SU-DHL-6 (cell line): ENCODE data around the gene CLBA1.

ENCODE experiments used
- H2AFZ ChIP-seq: fragments of 200-600 bp; sonication (generic); 2 replicates; pipeline ENCODE4 v1.6.1; 2014; ENCODE audit warnings: low read depth, mild to moderate bottlenecking, moderate library complexity, mixed read lengths, antibody characterized with exemption, low read length; ENCODE audit not compliant: severe bottlenecking
- H3F3A ChIP-seq: fragments of 200-600 bp; shearing (Covaris generic); 2 replicates; pipeline ENCODE4 v1.6.0; 2016; ENCODE audit warnings: antibody characterized with exemption, mild to moderate bottlenecking; ENCODE audit not compliant: insufficient read depth
- H3K27ac ChIP-seq: fragments of 200-600 bp; sonication (generic); 2 replicates; pipeline ENCODE4 v1.5.1; 2016; ENCODE audit warnings: low read depth, mild to moderate bottlenecking, low read length, moderate library complexity, mixed read lengths
- H3K27me3 ChIP-seq: fragments of 200-600 bp; sonication (generic), shearing (Covaris generic); 2 replicates; pipeline ENCODE4 v1.6.0; 2014; ENCODE audit warnings: mild to moderate bottlenecking, low read length
- H3K36me3 ChIP-seq: fragments of 200-600 bp; sonication (generic); 2 replicates; pipeline ENCODE4 v1.6.1; 2014; ENCODE audit warnings: mild to moderate bottlenecking, low read length, mixed read lengths
- H3K4me2 ChIP-seq: fragments of 300-600, 200-600 bp; shearing (Covaris generic), sonication (generic); 2 replicates; pipeline ENCODE4 v1.6.0; 2014; ENCODE audit warnings: low read length, low read depth, mild to moderate bottlenecking; ENCODE audit not compliant: poor library complexity, severe bottlenecking
- H3K4me3 ChIP-seq: fragments of 200-600 bp; sonication (generic); 2 replicates; pipeline ENCODE4 v1.5.1; 2014; ENCODE audit warnings: antibody characterized with exemption, low read length, mild to moderate bottlenecking, mixed read lengths; ENCODE audit not compliant: insufficient read depth, poor library complexity, severe bottlenecking
- H3K79me2 ChIP-seq: fragments of 200-600 bp; sonication (generic); 2 replicates; pipeline ENCODE4 v1.6.1; 2014; ENCODE audit warnings: mild to moderate bottlenecking, low read length, moderate library complexity; ENCODE audit not compliant: insufficient read depth
- H3K9ac ChIP-seq: fragments of 200-600 bp; sonication (generic); 2 replicates; pipeline ENCODE4 v1.7.0; 2014; ENCODE audit warnings: mild to moderate bottlenecking, low read length
- H3K9me2 ChIP-seq: fragments of 200-600 bp; sonication (generic); replicated peaks from 2 replicates; pipeline ENCODE4 v1.6.1; 2014; ENCODE audit warnings: low read length; ENCODE audit not compliant: insufficient read depth
- H3K9me3 ChIP-seq: fragments of 200-600 bp; sonication (generic); 2 replicates; pipeline ENCODE4 v1.6.1; 2014; ENCODE audit warnings: low read length, mixed read lengths; ENCODE audit not compliant: insufficient read depth
- H4K20me1 ChIP-seq: fragments of 200-600 bp; sonication (generic); 2 replicates; pipeline ENCODE4 v1.6.1; 2014; ENCODE audit warnings: low read depth, mild to moderate bottlenecking, antibody characterized with exemption, low read length, moderate library complexity, mixed read lengths
- EZH2phosphoT487 ChIP-seq: fragments of 200-600 bp; sonication (generic), shearing (Covaris generic); conservative IDR thresholded peaks from 2 replicates; pipeline ENCODE4 v1.6.1; 2018; ENCODE audit warnings: mild to moderate bottlenecking, antibody characterized with exemption, low read length, moderate library complexity, mixed read lengths
- TF ChIP-seq, protein P1 (sequence below): fragments of 200-600 bp; sonication (generic); IDR thresholded peaks from one replicate; pipeline ENCODE4 v1.5.1; 2017; ENCODE audit warnings: antibody characterized with exemption, mild to moderate bottlenecking, low read length, moderate library complexity; ENCODE audit not compliant: insufficient read depth, poor library complexity, severe bottlenecking

CLBA1 gene

GRCh38 chr14:104973135-104973384 is 12.5 kb upstream of the CLBA1 start:
- Histone ChIP-seq H3K79me2 (no peaks in the 10 kb centered on the region), H3K9me2 (no peaks in the 10 kb centered on the region), H3K4me3 (no peak overlapping the region), H2AFZ (no peak overlapping the region), H4K20me1 (no peaks in the 10 kb centered on the region), H3K36me3 (no peaks in the 10 kb centered on the region), H3K9ac (no peak overlapping the region), H3K27me3 (no peaks in the 10 kb centered on the region), H3K27ac (no peak overlapping the region), H3F3A (no peaks in the 10 kb centered on the region), H3K9me3 (no peaks in the 10 kb centered on the region), H3K4me2 (no peak overlapping the region)
- TF ChIP-seq, protein P1, sequence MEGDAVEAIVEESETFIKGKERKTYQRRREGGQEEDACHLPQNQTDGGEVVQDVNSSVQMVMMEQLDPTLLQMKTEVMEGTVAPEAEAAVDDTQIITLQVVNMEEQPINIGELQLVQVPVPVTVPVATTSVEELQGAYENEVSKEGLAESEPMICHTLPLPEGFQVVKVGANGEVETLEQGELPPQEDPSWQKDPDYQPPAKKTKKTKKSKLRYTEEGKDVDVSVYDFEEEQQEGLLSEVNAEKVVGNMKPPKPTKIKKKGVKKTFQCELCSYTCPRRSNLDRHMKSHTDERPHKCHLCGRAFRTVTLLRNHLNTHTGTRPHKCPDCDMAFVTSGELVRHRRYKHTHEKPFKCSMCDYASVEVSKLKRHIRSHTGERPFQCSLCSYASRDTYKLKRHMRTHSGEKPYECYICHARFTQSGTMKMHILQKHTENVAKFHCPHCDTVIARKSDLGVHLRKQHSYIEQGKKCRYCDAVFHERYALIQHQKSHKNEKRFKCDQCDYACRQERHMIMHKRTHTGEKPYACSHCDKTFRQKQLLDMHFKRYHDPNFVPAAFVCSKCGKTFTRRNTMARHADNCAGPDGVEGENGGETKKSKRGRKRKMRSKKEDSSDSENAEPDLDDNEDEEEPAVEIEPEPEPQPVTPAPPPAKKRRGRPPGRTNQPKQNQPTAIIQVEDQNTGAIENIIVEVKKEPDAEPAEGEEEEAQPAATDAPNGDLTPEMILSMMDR: no peak
- TF ChIP-seq EZH2phosphoT487: no peak

DNA sequence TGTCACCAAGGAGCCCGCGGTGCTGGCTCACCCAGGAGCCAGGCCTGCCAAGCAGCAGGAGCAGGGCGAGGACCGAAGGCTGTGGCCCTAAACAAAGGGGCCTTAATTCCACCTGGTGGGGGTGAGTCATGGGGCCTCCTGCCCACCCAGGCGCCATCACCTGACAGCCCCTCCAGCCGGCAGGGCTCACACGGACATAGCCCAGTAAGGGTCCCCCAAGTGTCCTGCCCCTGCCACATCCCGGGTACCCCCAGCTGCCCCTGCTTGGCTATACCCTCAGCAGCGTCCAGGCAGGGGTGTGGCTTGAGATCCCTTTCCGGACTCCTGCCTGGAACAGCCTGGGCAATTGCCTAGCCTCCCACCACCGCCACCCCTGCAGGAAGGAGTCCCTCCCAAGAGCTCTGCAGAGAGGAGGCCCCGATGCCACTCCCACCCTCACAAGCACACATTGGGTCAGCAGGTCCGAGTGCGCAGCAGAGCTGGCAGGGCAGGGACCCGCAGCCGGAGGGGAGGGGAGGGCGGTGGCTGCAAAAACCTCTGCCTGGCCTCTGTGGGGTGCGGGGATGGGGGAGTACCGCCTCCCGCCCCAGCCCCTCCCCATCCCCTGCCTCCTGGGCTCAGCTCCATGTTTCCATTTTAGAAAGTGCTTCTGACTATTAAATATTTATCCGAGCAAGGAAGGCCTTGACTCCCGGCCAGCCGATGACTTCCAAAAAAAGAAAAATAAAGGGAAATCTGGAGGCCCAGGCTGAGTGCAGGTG is 12.0 kb upstream of the CLBA1 start:
- Histone ChIP-seq H3K36me3 (no peaks in the 10 kb centered on the region), H3K4me2 (no peak overlapping the region), H3K9me3 (no peaks in the 10 kb centered on the region), H3F3A (no peaks in the 10 kb centered on the region), H3K9ac (no peak overlapping the region), H4K20me1 (no peaks in the 10 kb centered on the region), H2AFZ (no peak overlapping the region), H3K79me2 (no peaks in the 10 kb centered on the region), H3K27me3 (no peaks in the 10 kb centered on the region), H3K4me3 (no peak overlapping the region), H3K9me2 (no peaks in the 10 kb centered on the region), H3K27ac (no peak overlapping the region)
- no peak for TF ChIP-seq EZH2phosphoT487
- TF ChIP-seq, protein P1: no peak

- H3K9me3 ChIP-seq: no peaks in the 10 kb centered on the region
- no peaks in the 10 kb centered on the region for H4K20me1 ChIP-seq
- no peaks in the 10 kb centered on the region for H3K36me3 ChIP-seq
- no peaks in the 10 kb centered on the region for H3F3A ChIP-seq
- H3K4me3 ChIP-seq: no peak overlapping the region
- no peak overlapping the region for H3K9ac ChIP-seq
- no peak overlapping the region for H3K4me2 ChIP-seq
- no peak overlapping the region for H3K27ac ChIP-seq
- no peak for TF ChIP-seq EZH2phosphoT487
- TF ChIP-seq, protein P1: no peak
- H3K27me3 ChIP-seq: no peaks in the 10 kb centered on the region
- H2AFZ ChIP-seq: no peak overlapping the region
- no peaks in the 10 kb centered on the region for H3K9me2 ChIP-seq
- no peaks in the 10 kb centered on the region for H3K79me2 ChIP-seq
Observed at GRCh38 chr14:104974146-104974541, 11.4 kb upstream of the CLBA1 start.
